ENCODE data around the gene DUSP2.

DUSP2 gene

DNA sequence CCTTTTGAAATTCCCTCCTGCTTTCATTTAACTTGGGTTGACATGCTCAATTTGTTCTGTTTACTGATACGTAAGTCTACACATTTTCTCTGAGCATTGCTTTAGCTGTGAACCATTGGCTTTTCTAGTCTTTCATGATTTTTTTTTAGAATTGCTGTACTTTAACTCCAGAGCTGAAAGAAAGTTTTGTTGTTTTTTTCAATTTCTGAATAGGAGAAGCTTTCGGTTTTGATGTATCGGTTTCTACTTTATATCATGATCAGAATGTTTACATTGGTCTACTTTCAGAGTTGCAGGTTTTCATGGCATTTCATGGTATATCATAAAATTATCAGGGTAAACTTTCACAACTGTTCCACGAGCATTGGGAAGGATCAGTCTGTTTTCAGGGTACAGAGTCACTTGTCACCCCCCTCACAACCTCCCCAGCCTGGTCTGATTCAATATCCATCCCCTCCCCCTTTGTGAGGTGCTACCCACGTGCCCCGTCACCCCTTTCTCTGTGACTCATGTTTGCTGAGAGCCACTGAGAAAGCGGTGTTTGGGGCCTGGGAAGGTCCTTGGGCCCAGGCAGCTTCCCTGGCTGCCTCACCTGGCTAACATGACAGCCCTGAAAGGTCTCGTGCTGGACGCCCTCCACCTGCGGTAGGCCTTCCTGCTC lies 14.0 kb downstream of the DUSP2 start:
- DNase-seq, result peak in 1 of 2 donors; percentile 30

DNA sequence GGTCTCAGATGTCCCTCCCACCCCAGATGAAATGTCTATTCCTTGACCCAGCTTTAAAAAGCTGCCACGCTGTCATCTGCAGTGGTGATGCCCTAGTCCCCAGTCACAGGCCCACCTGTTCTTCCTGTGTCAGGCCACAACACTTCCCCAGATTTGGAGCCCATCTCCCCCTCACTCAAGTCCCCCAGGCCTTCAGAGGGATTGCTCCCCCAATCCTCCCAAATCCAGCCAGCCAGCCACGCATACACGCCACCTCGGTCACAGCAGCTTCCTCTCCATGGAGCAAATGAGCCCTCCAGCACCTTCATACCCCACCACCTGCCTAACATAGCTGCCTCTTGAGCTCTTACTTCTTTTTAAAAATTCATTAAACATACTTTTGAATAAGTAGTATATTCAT lies 14.8 kb downstream of the DUSP2 start:
- DNase-seq, result peak in 1 of 2 donors; percentile 14

DNA sequence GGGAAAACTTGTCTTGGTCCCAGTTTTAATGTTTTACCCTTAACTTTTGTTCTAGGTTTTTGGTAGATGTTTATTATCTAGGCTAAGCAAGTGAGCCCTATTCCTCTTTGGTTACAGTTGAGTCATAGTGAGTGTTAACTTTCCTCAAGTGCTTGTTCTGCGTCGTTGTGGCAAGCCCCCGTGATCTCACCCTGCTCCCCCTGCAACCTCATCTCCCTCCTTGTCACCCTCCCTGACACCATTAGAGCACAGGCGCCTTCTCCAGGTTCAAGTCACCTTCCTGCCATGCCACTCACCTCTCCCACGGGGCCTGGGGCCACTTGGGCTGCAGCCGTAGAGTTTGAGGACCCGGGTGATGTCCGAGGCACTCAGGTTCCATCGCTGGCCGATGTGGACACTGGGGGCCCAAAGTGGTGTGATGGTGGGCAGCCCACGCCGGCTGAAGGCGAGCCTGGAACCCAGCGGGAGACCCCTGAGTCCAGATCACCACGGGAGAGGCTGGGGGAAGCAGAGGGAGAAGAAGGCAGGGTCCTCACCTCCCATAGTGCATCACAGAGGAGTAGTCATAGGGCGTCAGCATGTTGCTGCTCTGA lies 15.6 kb downstream of the DUSP2 start:
- no peak for DNase-seq

DNA sequence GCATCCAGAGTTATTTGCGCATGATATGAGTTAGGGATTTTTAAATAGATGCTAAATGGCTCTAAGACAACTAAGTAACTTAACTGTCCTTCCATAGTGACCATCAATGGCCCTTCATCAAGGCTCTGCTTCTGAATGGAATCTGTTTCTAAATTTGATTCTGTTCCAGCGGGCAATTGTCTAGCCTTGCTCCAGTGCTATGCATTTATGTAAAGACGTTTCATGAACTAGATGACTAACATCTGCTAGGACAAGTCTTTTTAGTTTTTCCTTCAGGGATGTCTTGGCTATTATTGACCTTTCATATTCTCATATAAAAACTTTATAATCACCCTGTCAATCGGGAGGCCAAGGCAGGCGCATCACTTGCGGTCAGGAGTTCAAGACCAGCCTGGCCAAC lies 16.8 kb downstream of the DUSP2 start:
- DNase-seq, result no peak

DNA sequence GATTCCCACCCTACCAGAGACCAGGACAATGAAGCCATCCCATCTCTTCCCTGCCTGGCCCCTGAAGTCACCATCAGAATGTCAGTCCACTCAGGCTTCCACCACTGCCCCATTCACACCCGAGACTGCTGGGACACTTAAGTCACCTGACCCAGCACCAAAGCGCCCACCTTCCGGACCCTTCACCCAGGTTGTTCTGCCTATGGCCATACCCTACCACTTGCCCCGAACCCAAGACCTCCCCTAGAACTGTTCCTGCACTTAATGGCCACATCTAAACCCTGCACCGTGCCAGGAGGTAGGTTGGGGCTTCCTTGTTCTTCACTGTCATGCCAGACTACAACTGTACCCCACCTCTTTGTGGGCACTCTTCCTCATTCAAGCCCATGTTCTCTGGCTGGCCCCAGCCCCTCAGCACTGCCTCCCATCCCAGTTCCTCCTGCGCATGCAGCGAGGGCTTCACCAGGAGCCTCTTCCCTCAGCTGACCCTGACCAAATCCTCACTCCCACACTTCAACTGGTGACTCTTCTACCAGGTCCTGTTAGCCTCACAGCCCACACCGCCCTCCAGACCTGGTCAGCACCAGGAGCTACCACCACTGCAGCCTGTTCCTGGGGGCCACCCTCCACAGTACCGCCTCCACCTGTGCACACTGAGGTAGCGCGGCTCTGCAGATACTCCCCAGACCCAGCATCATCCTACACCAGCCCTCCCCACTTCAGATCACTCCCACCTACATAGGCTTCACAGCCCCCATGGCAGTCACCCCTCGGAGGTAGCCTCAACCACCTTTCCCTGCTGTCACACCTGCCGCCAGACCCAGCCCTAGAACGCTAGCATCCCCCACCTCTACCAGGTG lies 20.6 kb downstream of the DUSP2 start:
- no peak for DNase-seq

DNA sequence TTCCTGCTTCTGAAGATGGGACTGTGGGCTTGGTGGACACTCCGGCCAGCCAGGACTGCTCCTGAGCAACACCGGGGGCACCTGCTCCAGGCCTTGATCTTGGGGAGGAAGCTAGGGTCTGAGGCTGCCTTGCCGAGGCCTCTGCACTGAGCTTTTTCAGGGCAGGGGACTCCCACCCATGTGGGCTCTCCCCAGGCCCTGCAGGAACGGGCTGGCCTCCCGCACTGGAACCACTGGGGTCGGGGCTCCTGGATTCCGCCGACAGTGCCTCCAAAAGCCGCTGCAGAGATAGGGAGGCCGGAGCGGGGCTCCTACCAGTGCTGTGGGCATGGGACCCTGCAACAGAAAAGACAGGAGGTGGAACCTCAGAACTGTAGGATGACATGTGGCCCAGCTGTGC lies 21.3 kb downstream of the DUSP2 start:
- DNase-seq, result no peak

DNA sequence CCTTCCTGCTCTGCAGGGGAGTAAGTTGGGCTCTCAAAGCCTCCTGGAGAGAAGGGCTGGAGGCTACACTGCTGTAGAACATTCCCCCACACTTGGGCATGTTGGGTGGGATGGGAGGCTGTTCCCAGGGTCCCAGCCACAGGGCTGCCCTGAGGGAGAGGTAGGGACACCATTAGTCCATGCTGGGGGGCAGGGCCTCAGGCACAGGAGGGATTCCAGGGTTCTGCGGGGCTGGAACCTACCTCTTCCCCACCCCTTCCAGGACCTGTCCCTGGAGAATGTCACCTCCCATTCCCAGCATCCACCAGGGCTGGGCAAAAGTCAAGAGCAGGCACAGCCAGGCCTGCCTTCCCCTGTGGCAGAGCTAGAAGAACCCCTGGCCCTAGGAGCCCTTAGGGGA lies 21.9 kb downstream of the DUSP2 start:
- no peak for DNase-seq

DNA sequence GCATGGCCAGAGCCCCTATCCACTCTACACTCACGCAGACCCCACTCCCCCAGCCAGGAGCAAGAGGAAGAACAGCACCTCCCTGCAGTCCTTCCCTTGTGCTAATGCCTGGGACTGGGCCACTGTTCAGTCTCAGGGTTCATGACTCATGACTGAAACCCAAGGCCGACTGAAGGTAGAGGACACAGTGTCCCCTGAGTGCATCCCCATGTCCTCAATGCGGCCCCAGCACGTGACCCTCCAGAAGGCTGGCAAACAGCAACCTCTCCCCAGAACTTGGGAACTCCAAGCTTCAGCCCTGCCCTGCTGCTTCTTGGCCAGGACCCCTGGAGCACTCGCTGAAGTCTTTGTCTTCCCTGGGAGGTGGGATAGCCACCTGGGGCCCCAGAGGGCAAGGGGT lies 22.8 kb downstream of the DUSP2 start:
- no peak for DNase-seq

DNA sequence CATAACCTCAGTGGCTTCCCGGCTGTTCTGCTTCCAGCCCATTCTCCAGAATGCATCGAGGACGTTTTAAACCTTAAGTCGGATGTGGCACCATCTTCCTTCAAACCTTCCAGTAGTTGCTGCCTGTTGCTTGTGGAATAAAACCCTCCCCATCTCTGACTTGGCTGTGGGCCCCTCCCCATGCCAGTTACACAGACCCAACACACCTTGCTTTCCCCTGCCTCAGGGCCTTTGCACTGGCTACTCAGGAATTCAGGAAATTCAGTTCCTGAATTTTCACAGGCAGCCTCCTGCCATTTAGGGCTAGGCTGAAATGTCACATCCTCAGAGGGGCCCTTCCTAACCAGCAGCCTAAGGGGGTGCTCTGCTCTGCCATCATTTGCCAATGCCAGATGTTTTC lies 23.8 kb downstream of the DUSP2 start:
- no peak for DNase-seq

DNA sequence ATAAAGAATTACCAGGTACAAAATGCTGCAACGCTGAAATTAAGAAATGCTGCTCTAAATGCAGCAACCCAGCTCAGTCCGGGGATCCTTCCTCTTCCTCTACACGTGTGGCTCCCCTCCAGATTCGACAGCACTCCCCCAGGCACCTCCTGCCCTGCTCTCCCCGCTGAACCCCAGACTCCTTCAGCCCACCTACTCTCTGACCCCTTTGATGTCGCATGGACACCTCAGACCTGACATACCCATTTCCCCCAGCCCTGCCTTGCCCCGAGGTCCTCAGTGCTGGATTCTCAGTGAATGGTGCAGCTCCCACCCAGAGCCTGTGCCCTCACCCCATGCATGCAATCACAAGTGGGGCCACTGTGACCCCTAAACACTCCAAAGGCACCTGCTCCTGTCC lies 24.2 kb downstream of the DUSP2 start:
- no peak for DNase-seq

DNA sequence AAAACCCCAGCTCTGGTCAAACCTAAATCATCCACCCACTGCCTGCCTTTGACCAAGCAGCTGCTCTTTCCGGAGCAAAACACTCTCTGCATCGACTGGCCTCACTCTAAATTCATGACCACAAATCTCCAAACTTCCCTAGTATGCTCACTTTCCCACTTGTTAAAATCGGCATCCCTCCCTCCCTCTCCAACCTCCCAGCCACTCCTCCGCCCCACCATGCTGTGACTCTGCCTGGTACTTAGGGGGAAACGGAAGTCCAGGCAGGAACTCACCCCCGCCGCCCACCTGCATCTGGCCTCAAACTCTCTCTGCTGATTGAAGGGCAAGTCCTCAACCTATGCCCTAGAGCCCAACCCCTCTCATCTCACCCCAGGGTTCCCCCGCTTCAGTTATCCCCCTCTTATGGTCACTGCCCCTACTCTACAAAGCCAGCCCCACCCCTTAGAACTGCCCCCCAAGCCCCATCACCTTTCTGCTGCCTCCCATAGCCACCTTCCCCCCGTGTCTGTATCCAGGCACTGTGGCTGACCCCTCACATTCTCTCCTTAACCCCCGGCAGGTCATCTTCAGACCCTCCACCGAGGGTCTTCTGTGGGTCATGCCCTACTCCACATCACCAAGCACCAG lies 25.0 kb downstream of the DUSP2 start:
- DNase-seq, result no peak

DNA sequence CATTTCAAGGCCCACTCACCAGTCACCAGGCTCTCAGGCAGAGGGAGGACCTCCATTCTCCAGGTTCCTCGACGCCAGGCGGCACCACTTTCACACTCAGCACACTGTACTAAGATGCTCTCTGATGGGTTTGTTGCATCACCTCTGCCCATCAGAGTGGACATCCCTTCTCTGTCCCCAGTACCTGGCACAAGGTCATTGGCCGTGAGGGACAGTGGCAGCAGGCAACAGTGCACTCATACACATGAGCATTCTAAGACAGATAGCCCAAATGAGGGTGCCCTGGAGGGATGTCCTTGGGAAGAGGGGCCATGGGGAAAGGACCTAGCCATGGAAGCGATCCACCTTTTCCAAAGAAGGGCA lies 25.9 kb downstream of the DUSP2 start:
- no peak for DNase-seq

DNA sequence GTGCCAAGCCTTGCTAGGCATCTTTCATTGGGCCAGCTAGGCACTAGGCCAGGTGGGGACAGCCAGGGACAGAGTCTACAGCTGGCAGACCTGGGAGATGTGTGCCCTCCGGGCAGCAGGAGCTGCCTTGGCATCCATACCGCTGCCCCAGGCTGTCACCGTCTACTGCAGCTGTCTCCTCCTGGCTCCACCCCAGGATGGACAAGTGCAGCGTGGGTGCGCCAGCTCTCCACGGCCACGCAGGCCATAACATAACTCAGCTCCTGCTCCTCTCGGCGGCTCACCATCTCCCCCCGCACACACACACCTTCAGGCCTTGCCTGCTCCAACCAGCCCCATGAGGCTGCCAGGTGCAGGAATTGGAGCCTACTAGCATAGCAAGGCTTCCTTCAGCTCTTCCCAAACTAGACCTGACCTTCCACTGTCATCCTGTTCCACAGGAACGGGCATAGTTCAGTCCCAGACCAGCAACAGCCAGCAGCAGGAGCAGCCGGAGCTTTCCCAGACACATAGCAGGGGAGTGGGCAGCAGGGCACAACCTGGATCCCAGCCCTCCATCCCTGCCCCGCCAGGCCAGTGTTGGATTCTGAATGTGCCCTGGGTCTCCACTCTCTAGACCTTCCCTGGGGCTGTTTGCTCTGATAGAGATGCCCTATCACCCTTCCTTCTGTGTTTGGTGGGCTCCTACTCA lies 26.4 kb downstream of the DUSP2 start:
- DNase-seq, result no peak

DNA sequence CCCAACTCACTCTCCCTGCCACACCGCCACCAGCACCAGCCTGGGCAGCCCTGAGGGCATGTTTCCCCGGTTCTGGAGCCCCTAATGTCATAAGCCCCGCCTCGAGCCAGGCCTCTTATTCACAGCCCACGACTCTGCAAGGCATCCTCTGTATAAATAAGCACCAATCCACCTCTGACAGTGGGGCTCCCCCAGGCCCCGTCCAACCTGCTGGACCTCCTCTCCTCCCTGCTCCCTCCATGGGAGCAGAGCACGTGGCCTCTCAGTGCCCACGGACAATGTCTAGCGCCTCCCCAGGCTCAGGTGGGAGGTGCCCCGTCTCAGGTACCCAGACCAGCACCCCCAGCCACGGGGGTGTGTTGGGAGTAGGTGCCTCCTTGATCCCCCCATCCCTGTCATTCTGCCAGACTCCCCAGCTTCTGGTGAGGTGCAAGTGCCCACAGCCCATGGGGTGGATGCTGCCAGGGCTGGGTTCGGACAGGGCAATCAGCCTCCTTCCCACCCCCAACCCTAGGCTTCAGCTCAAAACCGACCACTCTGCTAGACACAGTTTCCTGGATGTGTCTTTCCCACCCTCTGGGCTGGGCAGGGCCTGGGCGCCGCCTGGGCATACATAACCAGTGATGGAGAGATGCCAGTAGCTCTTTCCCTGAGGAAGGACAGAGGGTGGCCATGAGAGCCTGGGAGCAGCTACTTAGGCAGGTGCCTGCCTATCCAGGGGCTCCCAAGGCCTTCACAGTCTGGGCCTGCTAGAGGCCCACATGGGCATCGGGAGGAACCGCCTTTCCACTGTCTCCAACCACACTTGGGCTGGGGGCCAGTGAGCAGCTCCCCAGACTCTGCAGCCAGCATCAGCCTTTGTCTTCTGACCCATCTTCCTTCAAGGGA lies 27.3 kb downstream of the DUSP2 start:
- DNase-seq, result no peak

DNA sequence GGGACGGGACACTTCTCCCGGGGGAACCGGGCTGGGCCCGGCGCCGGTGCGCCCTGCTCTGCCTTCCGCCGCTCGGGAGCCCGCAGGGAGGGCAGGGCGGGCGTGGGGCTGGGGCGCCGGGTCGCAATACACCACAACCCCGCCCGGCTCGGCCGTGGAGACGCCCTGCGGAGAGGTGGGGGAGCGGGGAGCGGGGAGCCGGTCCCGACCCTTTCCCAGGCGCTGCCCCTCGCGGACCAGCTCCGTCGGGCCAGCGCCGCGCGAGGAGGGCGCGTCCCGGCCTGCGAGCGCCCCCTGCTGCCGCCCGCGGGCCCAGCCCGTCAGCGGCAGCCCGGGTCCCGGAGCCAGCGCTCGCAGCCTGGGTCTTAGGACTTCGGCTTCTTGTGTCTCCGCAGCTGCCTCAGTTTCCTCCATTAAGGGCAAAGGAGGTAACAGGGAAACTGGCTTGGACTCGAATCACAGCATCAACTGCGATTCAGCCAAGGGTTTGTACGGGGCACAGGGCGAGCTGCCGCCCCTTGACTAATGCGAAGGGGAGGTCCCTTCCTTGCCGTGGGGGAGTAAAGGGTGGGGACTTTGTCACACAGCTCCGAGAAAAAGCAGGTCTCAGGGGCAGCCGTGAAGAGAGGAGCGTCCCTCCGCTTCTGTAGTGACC lies 28.2 kb downstream of the DUSP2 start:
- DNase-seq, result peak; percentile 46 to 64

DNA sequence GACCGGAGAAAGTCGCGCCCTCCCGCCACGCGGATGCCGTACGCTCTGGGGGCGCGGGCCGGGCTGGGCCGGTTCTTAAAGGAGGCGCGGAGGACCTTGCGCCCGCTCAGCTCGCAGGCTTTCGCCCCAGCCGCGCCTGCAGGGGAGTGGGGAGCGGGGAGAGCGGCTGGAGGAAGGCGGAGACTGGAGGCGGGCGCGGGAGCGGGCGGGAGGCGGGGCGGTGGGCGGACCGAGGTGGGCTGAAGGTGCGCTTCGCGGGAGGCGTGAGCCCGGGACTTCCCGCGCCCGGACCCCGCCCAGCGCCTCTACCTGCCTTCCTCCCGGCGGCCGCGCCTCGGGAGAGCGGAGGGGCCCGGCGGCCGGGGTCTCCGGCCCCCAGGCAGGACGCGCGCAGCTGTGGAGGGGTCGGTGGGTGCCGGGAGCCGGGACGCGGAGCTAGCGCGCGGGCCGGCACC lies 28.8 kb downstream of the DUSP2 start, which contains the start of gene ADRA2B:
ADRA2B (minus strand) TSS at position 148 of the 455 bp plus-strand sequence. CDS start 422 bp downstream, outside the sequence.
- peak; percentile 79 to 86 for DNase-seq

DNA sequence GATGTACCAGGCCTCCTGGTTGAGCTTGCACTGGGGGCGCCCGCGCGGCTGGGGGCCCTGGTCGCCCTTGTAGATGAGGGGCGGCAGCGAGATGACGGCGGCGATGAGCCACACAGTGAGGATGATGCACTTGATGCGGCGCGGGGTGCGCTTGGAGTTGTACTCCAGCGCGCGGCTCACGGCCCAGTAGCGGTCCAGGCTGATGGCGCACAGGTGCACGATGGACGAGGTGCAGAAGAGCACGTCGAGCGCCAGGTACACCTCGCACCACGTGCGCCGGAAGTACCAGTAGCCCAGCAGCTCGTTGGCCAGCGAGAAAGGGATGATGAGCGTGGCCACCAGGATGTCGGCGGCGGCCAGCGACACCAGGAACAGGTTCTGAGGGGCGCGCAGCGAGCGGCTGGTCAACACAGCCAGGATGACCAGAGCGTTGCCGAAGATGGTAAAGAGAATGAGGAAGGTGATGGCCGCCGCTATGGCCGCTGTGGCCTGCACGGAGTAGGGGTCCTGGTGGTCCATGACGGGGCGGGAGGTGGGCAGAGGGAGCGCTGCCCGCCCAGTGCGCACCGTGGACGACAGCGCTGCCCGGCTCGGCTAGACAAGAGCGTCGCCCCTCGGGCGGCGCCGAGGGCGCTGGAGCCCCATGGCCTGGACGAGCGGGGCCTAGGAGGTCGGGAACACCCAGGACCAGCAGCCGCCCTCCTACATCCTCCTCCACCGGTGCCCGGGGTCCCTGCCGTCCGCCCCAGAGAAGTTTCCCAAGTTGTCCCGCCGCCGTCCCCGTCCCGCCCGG lies 29.4 kb downstream of the DUSP2 start:
- DNase-seq, result no peak

DNA sequence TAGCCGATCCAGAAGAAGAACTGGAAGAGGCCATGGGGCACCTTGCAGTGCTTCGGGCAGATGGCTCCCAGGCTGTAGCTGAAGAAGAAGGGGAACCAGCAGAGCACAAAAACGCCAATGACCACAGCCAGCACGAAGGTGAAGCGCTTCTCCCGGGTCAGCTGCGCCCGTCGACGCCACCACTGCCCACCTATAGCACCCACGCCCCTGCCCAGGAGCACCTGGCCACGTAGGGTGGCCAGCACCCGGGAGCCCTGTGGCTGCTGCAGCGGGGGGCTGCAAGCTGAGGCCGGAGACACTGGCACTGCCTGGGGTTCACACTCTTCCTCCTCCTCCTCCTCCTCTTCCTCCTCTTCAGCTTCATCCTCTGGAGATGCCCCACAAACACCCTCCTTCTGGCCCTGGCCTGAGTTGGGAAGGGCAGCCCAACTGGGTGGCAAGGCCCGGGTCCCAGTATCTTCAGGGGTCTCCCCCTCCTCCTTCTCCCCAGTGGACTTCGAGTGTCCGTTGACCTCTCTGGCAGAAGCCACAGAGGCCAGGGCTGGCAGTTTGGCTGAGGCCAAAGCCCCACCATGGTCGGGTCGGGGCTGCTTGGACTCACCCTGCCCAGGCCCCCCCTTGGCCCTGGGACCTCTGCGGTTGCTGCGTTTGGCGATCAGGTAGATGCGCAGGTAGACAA lies 30.2 kb downstream of the DUSP2 start:
- DNase-seq, result no peak

DNA sequence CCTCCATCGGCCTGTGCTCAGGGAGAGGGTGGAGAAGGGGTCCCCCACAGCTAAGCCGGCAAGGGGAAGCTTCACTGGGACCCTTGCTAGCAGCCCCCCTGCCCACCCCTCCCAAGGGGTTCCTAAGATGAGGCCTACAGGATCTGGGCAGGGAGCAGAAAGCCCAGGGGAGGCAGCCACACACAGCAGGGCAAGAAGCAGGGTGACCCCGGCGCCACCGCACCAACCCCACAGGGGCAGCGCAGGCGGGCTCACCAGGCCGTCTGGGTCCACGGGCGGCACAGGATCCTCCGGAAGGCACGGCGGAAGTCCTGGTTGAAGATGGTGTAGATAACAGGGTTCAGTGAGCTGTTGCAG lies 30.7 kb downstream of the DUSP2 start:
- no peak for DNase-seq

DNA sequence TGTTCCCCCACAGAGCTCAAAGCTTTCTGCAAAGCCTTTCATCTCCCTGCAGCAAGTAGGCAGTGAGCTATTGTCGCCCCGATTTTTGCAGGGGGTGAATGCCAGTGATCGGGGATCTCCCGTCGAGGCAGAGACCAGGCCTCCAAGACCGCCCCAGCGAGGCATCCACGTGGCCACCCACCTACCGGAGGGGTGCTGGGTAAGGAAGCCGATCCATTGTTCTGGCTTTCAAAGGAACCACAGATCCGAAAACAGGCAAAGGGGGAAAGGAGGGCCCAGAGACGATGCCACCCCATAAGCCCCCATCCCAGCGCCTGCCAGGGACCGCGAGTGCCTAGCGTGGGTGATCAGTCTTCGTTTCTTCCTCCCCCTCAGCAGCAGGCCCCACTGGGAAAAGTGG lies 31.3 kb downstream of the DUSP2 start:
- DNase-seq, result no peak
